Sigmoid colon (tissue), 4 donors: ENCODE results near the gene CNKSR3.

ENCODE experiments used
- CTCF ChIP-seq, 4 experiments: fragments of 450-650 bp in 3 of 4; fragments of 200-600 bp in 1 of 4; IDR thresholded peaks; one replicate each; pipeline ENCODE4 v1.5.1; 2016 to 2019; ENCODE audit warnings: antibody characterized with exemption in 4 of 4, mild to moderate bottlenecking in 3 of 4, moderate library complexity in 2 of 4
- EP300 ChIP-seq, 4 donors: sonication (generic); formaldehyde crosslinking; IDR thresholded peaks; one replicate each; pipeline ENCODE4 v1.6.1; 2017; ENCODE audit warnings: antibody characterized with exemption in 4 of 4
- POLR2A ChIP-seq, 2 donors: fragments of 450-650 bp; IDR thresholded peaks; one replicate each; pipeline ENCODE4 v1.6.1; 2016; ENCODE audit warnings: antibody characterized with exemption in 2 of 2, mild to moderate bottlenecking in 2 of 2, moderate library complexity in 2 of 2
- POLR2AphosphoS5 ChIP-seq, 4 donors: sonication (generic); formaldehyde crosslinking; IDR thresholded peaks; one replicate each; pipeline ENCODE4 v1.6.1; 2017; ENCODE audit warnings: antibody characterized with exemption in 4 of 4

- TF ChIP-seq CTCF (IDR thresholded peaks at IDR 0.05) (no peak), POLR2AphosphoS5 (IDR thresholded peaks at IDR 0.05) (no peak), POLR2A (IDR thresholded peaks at IDR 0.05) (no peak), EP300 (IDR thresholded peaks at IDR 0.05) (no peak)
Observed at GRCh38 chr6:154463573-154464419, 46.7 kb downstream of the CNKSR3 start.
